ENCODE measurements around the gene PLPPR2. TPM values are rescaled to one million over a fixed set of nuclear protein-coding genes. Genes with fewer than 3 reads are reported as not detected.

PLPPR2 gene
- total RNA-seq, 1 experiment from 2014 or later: 25.2 TPM

DNA sequence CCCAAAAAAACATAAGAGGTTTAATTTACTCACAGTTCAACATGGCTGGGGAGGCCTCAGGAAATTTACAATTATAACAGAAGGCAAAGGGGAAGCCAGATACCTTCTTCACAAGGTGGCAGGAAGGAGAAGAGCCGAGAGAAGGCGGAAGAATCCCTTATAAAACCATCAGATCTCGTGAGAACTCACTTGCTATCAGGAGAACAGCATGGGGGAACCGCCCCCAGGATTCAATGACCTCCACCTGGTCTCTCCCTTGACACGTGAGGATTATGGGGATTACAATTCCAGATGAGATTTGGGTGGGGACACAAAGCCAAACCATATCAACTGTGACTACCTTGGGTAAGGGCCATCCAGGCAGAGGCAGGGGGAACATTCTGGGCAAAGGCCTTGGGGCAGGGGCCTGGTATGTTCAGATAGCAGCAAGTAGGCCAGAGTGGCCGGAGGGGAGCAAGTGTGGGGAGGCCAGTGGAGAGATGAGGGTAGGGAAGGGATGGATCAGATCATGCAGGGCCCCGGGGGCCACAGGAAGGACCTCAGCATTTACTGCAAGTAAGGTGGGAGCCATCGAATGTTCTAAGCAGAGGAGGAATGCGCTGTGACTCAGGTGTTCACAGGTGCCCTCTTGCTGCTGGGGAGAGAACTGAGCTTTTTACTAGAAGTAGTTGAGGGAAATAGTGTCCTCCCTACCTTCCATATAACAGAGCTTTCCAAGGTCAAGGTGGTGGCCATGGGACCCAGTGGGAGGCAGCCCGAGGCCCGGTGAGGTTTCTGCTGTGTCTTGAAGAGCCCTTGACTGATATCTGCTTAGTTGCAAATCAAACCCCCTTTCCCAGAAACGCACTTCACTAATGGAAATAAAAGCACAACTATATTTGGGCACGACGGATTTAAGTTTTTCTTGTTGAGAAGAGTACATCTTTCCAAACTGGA is 33.8 kb upstream of the PLPPR2 start:
- no peak overlapping the region for H2AFZ ChIP-seq
- no peaks in the 10 kb centered on the region for H3K79me2 ChIP-seq (ENCODE audit: low read depth)
- POLR2A ChIA-PET (ENCODE audit: unreplicated experiment): no interaction called here
- peaks cover 64% of the 10 kb centered on the region for H3K4me1 ChIP-seq (replicated peaks; ENCODE audit: insufficient read depth)
- intact Hi-C loops (cut with micrococcal nuclease; ENCODE audit: unreplicated experiment): no loop called here
- H3K9me2 ChIP-seq (ENCODE audit: insufficient read depth): no peaks in the 10 kb centered on the region
- H3K36me3 ChIP-seq (ENCODE audit: low read depth): no peaks in the 10 kb centered on the region
- no peaks in the 10 kb centered on the region for H3K27me3 ChIP-seq (ENCODE audit: insufficient read depth, low read depth)
- BruUV-seq (replicated peaks): no TSS peak
- peaks cover 70% of the 10 kb centered on the region for H3F3A ChIP-seq (ENCODE audit: insufficient read depth, low read depth)
- no peak overlapping the region for H3K27ac ChIP-seq
- CTCF ChIA-PET: interaction anchor here (0.6 kb wide), 1 partner anchor 234 kb away, joined by 3 read pairs; no protein-coding TSS in a partner anchor
- DNase-seq: no peak
- H4K20me1 ChIP-seq (ENCODE audit: insufficient read depth): no peaks in the 10 kb centered on the region
- no peak overlapping the region for H3K4me3 ChIP-seq
- H3K4me2 ChIP-seq: no peak overlapping the region
- TF ChIP-seq, protein P1, sequence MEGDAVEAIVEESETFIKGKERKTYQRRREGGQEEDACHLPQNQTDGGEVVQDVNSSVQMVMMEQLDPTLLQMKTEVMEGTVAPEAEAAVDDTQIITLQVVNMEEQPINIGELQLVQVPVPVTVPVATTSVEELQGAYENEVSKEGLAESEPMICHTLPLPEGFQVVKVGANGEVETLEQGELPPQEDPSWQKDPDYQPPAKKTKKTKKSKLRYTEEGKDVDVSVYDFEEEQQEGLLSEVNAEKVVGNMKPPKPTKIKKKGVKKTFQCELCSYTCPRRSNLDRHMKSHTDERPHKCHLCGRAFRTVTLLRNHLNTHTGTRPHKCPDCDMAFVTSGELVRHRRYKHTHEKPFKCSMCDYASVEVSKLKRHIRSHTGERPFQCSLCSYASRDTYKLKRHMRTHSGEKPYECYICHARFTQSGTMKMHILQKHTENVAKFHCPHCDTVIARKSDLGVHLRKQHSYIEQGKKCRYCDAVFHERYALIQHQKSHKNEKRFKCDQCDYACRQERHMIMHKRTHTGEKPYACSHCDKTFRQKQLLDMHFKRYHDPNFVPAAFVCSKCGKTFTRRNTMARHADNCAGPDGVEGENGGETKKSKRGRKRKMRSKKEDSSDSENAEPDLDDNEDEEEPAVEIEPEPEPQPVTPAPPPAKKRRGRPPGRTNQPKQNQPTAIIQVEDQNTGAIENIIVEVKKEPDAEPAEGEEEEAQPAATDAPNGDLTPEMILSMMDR (conservative IDR thresholded peaks at IDR 0.05): no peak
- TF ChIP-seq EZH2 (IDR thresholded peaks at IDR 0.05; ENCODE audit: low read depth): no peak
- no peaks in the 10 kb centered on the region for H3K9me3 ChIP-seq (ENCODE audit: insufficient read depth, low read depth)

DNA sequence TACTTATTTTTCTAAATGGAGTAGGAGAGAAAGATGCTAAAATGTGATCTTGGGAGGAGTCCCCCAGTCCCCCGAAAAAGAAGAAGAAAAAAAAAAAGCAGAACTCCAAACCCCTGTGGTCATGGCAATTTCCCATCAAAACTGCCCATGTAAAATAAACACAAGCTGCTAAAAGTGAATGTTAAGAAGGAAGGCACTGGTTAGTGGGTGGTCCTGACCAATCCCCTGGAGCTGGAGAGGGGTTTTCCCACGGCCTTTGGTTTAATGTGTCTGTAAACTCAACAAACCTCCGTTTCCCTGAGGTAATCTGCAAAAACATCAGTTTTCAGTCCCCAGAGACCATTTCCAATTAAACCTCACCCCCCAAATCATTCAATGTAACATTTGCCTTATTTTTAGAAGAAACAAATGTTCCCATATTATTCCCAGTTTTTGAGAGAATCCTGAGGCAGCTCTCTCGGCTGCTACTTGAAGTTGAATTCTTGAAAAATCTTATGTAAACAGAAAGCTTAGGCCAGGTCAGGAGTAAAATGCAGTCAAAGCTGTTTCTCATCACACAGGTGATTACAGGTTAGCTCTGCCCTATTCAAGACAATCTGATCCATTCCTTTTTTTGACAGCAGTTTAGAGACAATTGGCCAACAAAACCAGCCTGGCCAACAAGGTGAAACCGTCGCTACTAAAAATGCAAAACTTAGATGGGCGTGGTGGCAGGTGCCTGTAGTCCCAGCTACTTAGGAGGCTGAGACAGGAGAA is 32.8 kb upstream of the PLPPR2 start:
- H3K4me2 ChIP-seq: peak overlapping the region; percentile 70
- peaks cover 60% of the 10 kb centered on the region for H3K4me1 ChIP-seq (replicated peaks; ENCODE audit: insufficient read depth)
- no peak overlapping the region for H2AFZ ChIP-seq
- peaks cover 67% of the 10 kb centered on the region for H3F3A ChIP-seq (ENCODE audit: insufficient read depth, low read depth)
- peak overlapping the region; percentile 73 for H3K27ac ChIP-seq
- intact Hi-C loops (cut with micrococcal nuclease; ENCODE audit: unreplicated experiment): no loop called here
- H3K27me3 ChIP-seq (ENCODE audit: insufficient read depth, low read depth): no peaks in the 10 kb centered on the region
- ChIA-PET POLR2A (ENCODE audit: unreplicated experiment) (no interaction called here), CTCF (interaction anchor here (0.7 kb wide), 1 partner anchor 29 kb away, joined by 9 read pairs; no protein-coding TSS in a partner anchor)
- no peaks in the 10 kb centered on the region for H3K36me3 ChIP-seq (ENCODE audit: low read depth)
- H3K9me2 ChIP-seq (ENCODE audit: insufficient read depth): no peaks in the 10 kb centered on the region
- no peaks in the 10 kb centered on the region for H4K20me1 ChIP-seq (ENCODE audit: insufficient read depth)
- no peaks in the 10 kb centered on the region for H3K79me2 ChIP-seq (ENCODE audit: low read depth)
- no TSS peak for BruUV-seq (replicated peaks)
- peak in 1 of 2 experiments; percentile 74 for DNase-seq
- no peak overlapping the region for H3K4me3 ChIP-seq
- no peak for TF ChIP-seq EZH2 (IDR thresholded peaks at IDR 0.05; ENCODE audit: low read depth)
- TF ChIP-seq, protein P1 (conservative IDR thresholded peaks at IDR 0.05): no peak
- H3K9me3 ChIP-seq (ENCODE audit: insufficient read depth, low read depth): no peaks in the 10 kb centered on the region

DNA sequence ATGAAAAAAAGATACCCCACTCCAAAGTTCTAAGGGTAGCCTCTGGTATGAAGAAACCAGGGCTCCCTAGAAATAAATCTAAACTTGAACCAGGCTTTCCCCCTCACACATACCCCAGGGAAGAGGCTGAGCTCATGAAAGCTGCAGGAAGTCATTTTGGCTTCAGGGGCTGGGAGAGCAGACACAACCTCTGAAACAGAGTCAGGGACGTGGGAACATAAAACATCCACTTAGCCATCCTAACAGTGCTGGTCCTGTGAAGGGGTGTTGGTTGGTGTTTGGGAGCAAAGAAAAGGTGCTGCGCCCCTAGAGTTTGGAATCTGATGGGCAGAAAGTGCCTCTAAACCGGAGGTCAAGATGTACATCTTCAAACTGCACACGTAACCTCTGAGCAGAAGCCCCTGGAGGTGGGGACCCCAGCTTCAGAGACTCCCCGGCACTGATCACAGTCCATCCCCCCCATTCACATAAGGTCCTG is 31.6 kb upstream of the PLPPR2 start:
- H3F3A ChIP-seq (ENCODE audit: insufficient read depth, low read depth): peaks cover 55% of the 10 kb centered on the region
- CTCF ChIA-PET: interaction anchor here (0.6 kb wide), 1 partner anchor 55 kb away, joined by 7 read pairs; no protein-coding TSS in a partner anchor
- peak in 1 of 2 experiments; percentile 46 for DNase-seq
- no peaks in the 10 kb centered on the region; the same call in 1 of the 2 replicates for H3K36me3 ChIP-seq (ENCODE audit: low read depth)
- peak overlapping the region; percentile 73 for H3K27ac ChIP-seq
- no peaks in the 10 kb centered on the region for H3K9me2 ChIP-seq (ENCODE audit: insufficient read depth)
- no peaks in the 10 kb centered on the region for H4K20me1 ChIP-seq (ENCODE audit: insufficient read depth)
- H3K4me3 ChIP-seq: peak overlapping the region; percentile 25; the same call in 1 of the 2 replicates
- no peaks in the 10 kb centered on the region for H3K27me3 ChIP-seq (ENCODE audit: insufficient read depth, low read depth)
- peak overlapping the region; percentile 70 for H3K4me2 ChIP-seq
- H2AFZ ChIP-seq: no peak overlapping the region
- H3K79me2 ChIP-seq (ENCODE audit: low read depth): no peaks in the 10 kb centered on the region
- intact Hi-C loops (cut with micrococcal nuclease; ENCODE audit: unreplicated experiment): loop anchor here (2.0 kb wide), 1 partner anchor 23 kb away; the partner anchor contains the start of genes CCDC159 and TMEM205
- no peak for TF ChIP-seq EZH2 (IDR thresholded peaks at IDR 0.05; ENCODE audit: low read depth)
- TF ChIP-seq, protein P1 (conservative IDR thresholded peaks at IDR 0.05): no peak
- TSS peak; percentile 38 for BruUV-seq (replicated peaks)
- H3K4me1 ChIP-seq (replicated peaks; ENCODE audit: insufficient read depth): peaks cover 48% of the 10 kb centered on the region
- no peaks in the 10 kb centered on the region for H3K9me3 ChIP-seq (ENCODE audit: insufficient read depth, low read depth)
- POLR2A ChIA-PET (ENCODE audit: unreplicated experiment): interaction anchor here (0.5 kb wide), 1 partner anchor 90 kb away, joined by 8 read pairs; no protein-coding TSS in a partner anchor

Measured in PC-9 (cell line).